Frontal cortex (tissue), 4 donors: Measurements from ENCODE around the gene NCAPD2. TPM values are rescaled to one million over a fixed set of nuclear protein-coding genes. Genes with fewer than 3 reads are reported as not detected.
"Not testable (repeated sequence)": the region's sequence is repeated elsewhere in the genome, so short reads cannot be mapped to it uniquely, and the experiment has no call there.

Experiments
- DNase-seq, 2 donors: peaks; one replicate each; pipeline ENCODE4 v3.0.0; 2012; ENCODE audit warnings: low spot score in 2 of 2
- FAIRE-seq: peaks from 2 replicates; lab custom pipeline; 2012; peaks lifted over from hg19 to GRCh38; lab: Jason Lieb, UNC
- total RNA-seq: library from RNA; depleted of rRNA; stranded (reverse); fragments of >200 nt; gene quantifications from one replicate; pipeline ENCODE4 v1.2.3, GENCODE V29; 2014
- donor health status: control.
- donor health status: control.
- donor health status: control.

The NCAPD2 gene
- total RNA-seq, 1 donor from 2014 or later: 9.4 TPM

GRCh38 chr12:6530576-6531260, 36.8 kb downstream of the NCAPD2 start:
- no peak for DNase-seq
- FAIRE-seq: no peak

- FAIRE-seq (no peak), DNase-seq (peak in 1 of 2 donors; percentile 71)
Measured at GRCh38 chr12:6532051-6532926, 38.4 kb downstream of the NCAPD2 start.

GRCh38 chr12:6532927-6533652, 39.2 kb downstream of the NCAPD2 start:
- DNase-seq: peak; percentile 60 to 67
- no peak for FAIRE-seq

- DNase-seq: no peak
- FAIRE-seq: no peak
Measured at GRCh38 chr12:6533653-6533922, 39.7 kb downstream of the NCAPD2 start.

- DNase-seq (peak; percentile 93 to 96), FAIRE-seq (no peak)
Measured at GRCh38 chr12:6533923-6534694, 40.2 kb downstream of the NCAPD2 start, which contains the start of gene GAPDH. TSS of gene GAPDH (plus strand) at chr12:6534517. CDS start at chr12:6534833, 316 bp downstream.

- DNase-seq (peak in 1 of 2 donors; percentile 61), FAIRE-seq (no peak)
Measured at GRCh38 chr12:6534695-6534944, 40.7 kb downstream of the NCAPD2 start.

GRCh38 chr12:6534945-6535696, 41.2 kb downstream of the NCAPD2 start:
- FAIRE-seq (no peak), DNase-seq (peak; percentile 65 to 74)

GRCh38 chr12:6535697-6535946, 41.7 kb downstream of the NCAPD2 start:
- FAIRE-seq: no peak

GRCh38 chr12:6535960-6536847, 42.3 kb downstream of the NCAPD2 start:
- FAIRE-seq: no peak

More at GRCh38 chr12:6535697-6535946, 41.7 kb downstream of the NCAPD2 start:
- no peak for DNase-seq

GRCh38 chr12:6536894-6537579, 43.1 kb downstream of the NCAPD2 start:
- no peak for FAIRE-seq

More at GRCh38 chr12:6535960-6536847, 42.3 kb downstream of the NCAPD2 start:
- no peak for DNase-seq

GRCh38 chr12:6537580-6538419, 43.9 kb downstream of the NCAPD2 start:
- not testable (repeated sequence) for DNase-seq, FAIRE-seq

More at GRCh38 chr12:6536894-6537579, 43.1 kb downstream of the NCAPD2 start:
- no peak for DNase-seq

GRCh38 chr12:6538420-6539313, 44.8 kb downstream of the NCAPD2 start:
- FAIRE-seq: no peak
- no peak for DNase-seq

GRCh38 chr12:6539314-6539682, 45.4 kb downstream of the NCAPD2 start:
- FAIRE-seq: no peak

GRCh38 chr12:6539707-6540134, 45.8 kb downstream of the NCAPD2 start:
- DNase-seq (no peak), FAIRE-seq (no peak)

More at GRCh38 chr12:6539314-6539682, 45.4 kb downstream of the NCAPD2 start:
- DNase-seq: no peak

GRCh38 chr12:6540181-6540877, 46.4 kb downstream of the NCAPD2 start:
- peak in 1 of 2 donors; percentile 65 for DNase-seq

More at GRCh38 chr12:6540181-6540877, 46.4 kb downstream of the NCAPD2 start:
- FAIRE-seq: no peak
